Esophagus muscularis mucosa (tissue), 4 donors: ENCODE data around the gene PHACTR1. TPM values are rescaled to one million over a fixed set of nuclear protein-coding genes. Genes with fewer than 3 reads are reported as not detected.

Source experiments
- DNase-seq: peaks from one replicate; pipeline ENCODE4 v3.0.0-alpha.2; 2017; ENCODE audit errors: extremely low spot score
- H3K27ac ChIP-seq, 4 donors: fragments of 200-600 bp; sonication (generic); replicated peaks in 1 of 4; 1 replicate in 3 of 4; 2 replicates in 1 of 4; pipeline ENCODE4 v1.5.1; 2016 to 2019; ENCODE audit warnings: mild to moderate bottlenecking in 1 of 4
- H3K27me3 ChIP-seq, 4 donors: fragments of 200-600 bp; sonication (generic); one replicate each; pipeline versions ENCODE4 v1.5.1 to v1.6.0; 2016 to 2019
- H3K36me3 ChIP-seq, 4 donors: fragments of 200-600 bp; sonication (generic); one replicate each; pipeline ENCODE4 v1.5.1; 2016 to 2019
- H3K4me1 ChIP-seq, 4 donors: fragments of 200-600 bp; sonication (generic); one replicate each; pipeline ENCODE4 v1.5.1; 2016 to 2019
- H3K4me3 ChIP-seq, 4 donors: fragments of 200-600 bp; sonication (generic); 1 replicate in 2 of 4; 2 replicates in 2 of 4; pipeline ENCODE4 v1.5.1; 2016 to 2019; ENCODE audit warnings: mild to moderate bottlenecking in 4 of 4, moderate library complexity in 1 of 4
- H3K9me3 ChIP-seq, 4 donors: fragments of 200-600 bp; sonication (generic); 1 replicate in 3 of 4; 2 replicates in 1 of 4; pipeline ENCODE4 v1.5.1; 2016 to 2019
- CTCF ChIP-seq, 3 experiments: fragments of 200-600 bp in 2 of 3; fragments of 450-650 bp in 1 of 3; sonication (generic) in 2 of 3; IDR thresholded peaks; one replicate each; pipeline ENCODE4 v1.5.1; 2017 to 2019; ENCODE audit warnings: antibody characterized with exemption in 3 of 3, mild to moderate bottlenecking in 2 of 3, moderate library complexity in 1 of 3
- EP300 ChIP-seq: sonication (generic); formaldehyde crosslinking; IDR thresholded peaks from one replicate; pipeline ENCODE4 v1.6.1; 2017; ENCODE audit warnings: antibody characterized with exemption
- POLR2A ChIP-seq: fragments of 450-650 bp; IDR thresholded peaks from one replicate; pipeline ENCODE4 v1.6.1; 2017; ENCODE audit warnings: antibody characterized with exemption, moderate library complexity, mild to moderate bottlenecking, low read depth
- POLR2AphosphoS5 ChIP-seq, 2 donors: sonication (generic); formaldehyde crosslinking; IDR thresholded peaks; one replicate each; pipeline ENCODE4 v1.6.1; 2017; ENCODE audit warnings: antibody characterized with exemption in 2 of 2
- WGBS: methylation state at CpG from one replicate; pipeline ENCODE4 v1.1.5; 2018; 5-methylcytosine and 5-hydroxymethylcytosine counted together
- intact Hi-C: fragments of 100-400 bp; cut with DNase I; formaldehyde crosslinking; loops from one replicate; pipeline ENCODE4 v1.15.1; 2023
- total RNA-seq, 4 donors: library from RNA; depleted of rRNA; stranded (reverse); fragments of >200 nt; gene quantifications; one replicate each; pipeline versions ENCODE4 v1.1.0 to v1.2.1, GENCODE V29; 2016

The PHACTR1 gene
- total RNA-seq, 4 donors from 2014 or later: 0.83 to 4.2 (median 3.1) TPM

DNA sequence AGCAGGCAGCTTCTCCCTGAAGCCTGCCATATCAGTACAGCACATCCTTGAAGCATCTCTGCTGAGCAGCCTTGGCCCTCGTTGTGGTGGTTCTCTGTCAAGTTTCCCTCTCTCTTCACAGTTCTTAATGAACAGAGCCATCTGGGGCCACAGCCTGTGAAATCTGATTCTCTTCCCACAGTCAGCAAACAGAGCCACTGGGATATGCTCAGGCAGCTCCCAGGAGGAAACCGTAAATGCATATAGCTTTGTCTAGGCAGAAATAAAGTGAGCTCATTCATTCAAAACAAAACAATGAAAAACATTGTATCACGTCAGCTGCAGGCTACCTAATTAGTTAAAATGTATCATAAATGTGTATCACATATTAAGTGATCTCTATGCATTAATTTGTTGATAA, 531.5 kb downstream of the PHACTR1 start:
- intact Hi-C loops: no loop called here
- Histone ChIP-seq H3K27me3 (peaks cover 0 to 5% (median 0%) of the 10 kb centered on the region in 4 donors), H3K27ac (no peak overlapping the region), H3K36me3 (no peaks in the 10 kb centered on the region), H3K4me3 (no peak overlapping the region), H3K4me1 (no peaks in the 10 kb centered on the region), H3K9me3 (no peaks in the 10 kb centered on the region)
- WGBS: 69% methylated on average over 3 of the region's 3 CpGs
- DNase-seq: no peak
- TF ChIP-seq POLR2AphosphoS5 (IDR thresholded peaks at IDR 0.05) (no peak), POLR2A (no peak), CTCF (IDR thresholded peaks at IDR 0.05) (no peak), EP300 (no peak)

GRCh38 chr6:13248584-13248985, 532.0 kb downstream of the PHACTR1 start:
- no peak for DNase-seq
- 90% methylated on average over 8 of the region's 8 CpGs for WGBS
- intact Hi-C loops: no loop called here
- Histone ChIP-seq H3K4me1 (no peaks in the 10 kb centered on the region), H3K9me3 (no peaks in the 10 kb centered on the region), H3K36me3 (no peaks in the 10 kb centered on the region), H3K27ac (no peak overlapping the region), H3K27me3 (peaks cover 0 to 5% (median 0%) of the 10 kb centered on the region in 4 donors), H3K4me3 (no peak overlapping the region)
- TF ChIP-seq EP300: no peak

GRCh38 chr6:13248994-13249393, 532.4 kb downstream of the PHACTR1 start:
- WGBS: 96% methylated on average over 8 of the region's 8 CpGs
- H3K36me3 ChIP-seq: no peaks in the 10 kb centered on the region
- intact Hi-C loops: no loop called here
- H3K9me3 ChIP-seq: no peaks in the 10 kb centered on the region
- TF ChIP-seq POLR2A (no peak), POLR2AphosphoS5 (IDR thresholded peaks at IDR 0.05) (no peak), CTCF (IDR thresholded peaks at IDR 0.05) (no peak), EP300 (no peak)
- no peak overlapping the region for H3K27ac ChIP-seq
- DNase-seq: no peak
- H3K27me3 ChIP-seq: peaks cover 0 to 5% (median 0%) of the 10 kb centered on the region in 4 donors
- H3K4me3 ChIP-seq: no peak overlapping the region
- H3K4me1 ChIP-seq: no peaks in the 10 kb centered on the region

DNA sequence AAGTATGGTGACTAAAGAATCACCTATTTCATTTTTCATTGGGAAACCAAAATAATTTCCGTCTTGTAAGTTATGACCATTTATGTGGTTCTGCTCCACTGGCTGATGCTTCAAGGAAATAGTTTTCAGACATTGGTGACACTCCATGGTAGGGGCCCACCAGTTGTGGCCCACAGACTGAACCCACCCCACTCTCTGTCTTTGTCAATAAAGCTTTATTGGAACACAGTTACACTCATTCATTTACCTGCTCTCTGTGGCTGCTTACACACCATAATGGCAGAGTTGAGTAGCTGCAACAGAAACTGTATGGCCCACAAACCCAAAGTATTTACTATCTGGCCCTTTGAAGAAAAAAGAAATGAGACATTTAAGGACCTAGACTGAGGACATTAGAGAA, 533.2 kb downstream of the PHACTR1 start:
- H3K9me3 ChIP-seq: no peaks in the 10 kb centered on the region
- WGBS: 100% methylated on average over 1 of the region's 1 CpG
- no peaks in the 10 kb centered on the region for H3K4me1 ChIP-seq
- H3K27ac ChIP-seq: no peak overlapping the region
- H3K36me3 ChIP-seq: no peaks in the 10 kb centered on the region
- no peak overlapping the region for H3K4me3 ChIP-seq
- no peak for DNase-seq
- TF ChIP-seq POLR2AphosphoS5 (IDR thresholded peaks at IDR 0.05) (no peak), POLR2A (no peak), CTCF (IDR thresholded peaks at IDR 0.05) (no peak), EP300 (no peak)
- intact Hi-C loops: no loop called here
- peaks cover 0 to 5% (median 0%) of the 10 kb centered on the region in 4 donors for H3K27me3 ChIP-seq

GRCh38 chr6:13250703-13251102, 534.1 kb downstream of the PHACTR1 start:
- 84% methylated on average over 6 of the region's 6 CpGs for WGBS

More at GRCh38 chr6:13250703-13251102, 534.1 kb downstream of the PHACTR1 start:
- intact Hi-C loops: no loop called here
- H3K4me3 ChIP-seq: no peak overlapping the region
- peaks cover 0 to 4% (median under 1%) of the 10 kb centered on the region in 4 donors for H3K9me3 ChIP-seq
- H3K36me3 ChIP-seq: no peaks in the 10 kb centered on the region
- TF ChIP-seq POLR2A (no peak), CTCF (IDR thresholded peaks at IDR 0.05) (no peak), EP300 (no peak), POLR2AphosphoS5 (IDR thresholded peaks at IDR 0.05) (no peak)
- H3K4me1 ChIP-seq: no peaks in the 10 kb centered on the region
- H3K27me3 ChIP-seq: peaks cover 0 to 5% (median 0%) of the 10 kb centered on the region in 4 donors
- no peak for DNase-seq
- H3K27ac ChIP-seq: no peak overlapping the region
